Activated CD4-positive, alpha-beta T cell treated with anti-CD3 and anti-CD28 coated beads, Interleukin-2, amount 50 U/mL, for 48 hours (primary cell): ENCODE measurements around the gene FAR2.
"Not testable (repeated sequence)": the region's sequence is repeated elsewhere in the genome, so short reads cannot be mapped to it uniquely, and the experiment has no call there.

Experiments
- DNase-seq, 2 experiments: peaks; one replicate each; pipeline ENCODE4 v3.0.0-alpha.2; 2020

The FAR2 gene

GRCh38 chr12:29148911-29149690, at the start of gene FAR2:
TSS of gene FAR2 (plus strand) at chr12:29149278. CDS start at chr12:29270450, 121,172 bp downstream.
- peak; percentile 57 to 62 for DNase-seq

- DNase-seq, result no peak
Measured at GRCh38 chr12:29102741-29103140, 46.3 kb upstream of the FAR2 start.

GRCh38 chr12:29103539-29103974, 45.5 kb upstream of the FAR2 start:
- DNase-seq, result peak; percentile 12 to 26

GRCh38 chr12:29104516-29104915, 44.6 kb upstream of the FAR2 start:
- DNase-seq, result no peak

- no peak for DNase-seq
Measured at GRCh38 chr12:29110506-29111442, 38.3 kb upstream of the FAR2 start.

GRCh38 chr12:29113101-29113500, 36.0 kb upstream of the FAR2 start:
- DNase-seq, result no peak

- no peak for DNase-seq
Measured at GRCh38 chr12:29116414-29116813, 32.7 kb upstream of the FAR2 start.

- no peak for DNase-seq
Measured at GRCh38 chr12:29131539-29131938, 17.5 kb upstream of the FAR2 start.

- no peak for DNase-seq
Measured at GRCh38 chr12:29132316-29132715, 16.8 kb upstream of the FAR2 start.

- DNase-seq, result no peak
Measured at GRCh38 chr12:29133181-29133580, 15.9 kb upstream of the FAR2 start.

GRCh38 chr12:29133680-29134079, 15.4 kb upstream of the FAR2 start:
- DNase-seq, result no peak

GRCh38 chr12:29138256-29138655, 10.8 kb upstream of the FAR2 start:
- not testable (repeated sequence) for DNase-seq

GRCh38 chr12:29138855-29139254, 10.2 kb upstream of the FAR2 start:
- DNase-seq, result not testable (repeated sequence)

GRCh38 chr12:29145372-29146170, 3.5 kb upstream of the FAR2 start:
- no peak for DNase-seq

GRCh38 chr12:29146196-29146595, 2.9 kb upstream of the FAR2 start:
- no peak for DNase-seq

GRCh38 chr12:29147731-29148595, 1.1 kb upstream of the FAR2 start:
- DNase-seq, result no peak

GRCh38 chr12:29148596-29148910, 525 bp upstream of the FAR2 start:
- no peak for DNase-seq

- peak; percentile 20 to 25 for DNase-seq
Measured at GRCh38 chr12:29149691-29150281, 708 bp downstream of the FAR2 start.

- no peak for DNase-seq
Measured at GRCh38 chr12:29150462-29150861, 1.4 kb downstream of the FAR2 start.

- no peak for DNase-seq
Measured at GRCh38 chr12:29152223-29152868, 3.3 kb downstream of the FAR2 start.

- DNase-seq, result no peak
Measured at GRCh38 chr12:29152981-29153630, 4.0 kb downstream of the FAR2 start.
